Fibroblast of skin of right quadriceps (primary cell): ENCODE results near the gene IRF9.
"Not testable (repeated sequence)": the region's sequence is repeated elsewhere in the genome, so short reads cannot be mapped to it uniquely, and the experiment has no call there.

Source experiments
- DNase-seq: peaks from one replicate; pipeline ENCODE4 v3.0.0-alpha.2; 2013

Gene IRF9

GRCh38 chr14:24195186-24196070, 34.4 kb downstream of the IRF9 start, which contains the start of gene TM9SF1:
TSS of gene TM9SF1 (minus strand) at chr14:24195441. CDS start at chr14:24195019, 422 bp downstream.
- peak; percentile 86 for DNase-seq

GRCh38 chr14:24196071-24197055, 35.3 kb downstream of the IRF9 start:
- DNase-seq: no peak

GRCh38 chr14:24197056-24197450, 36.0 kb downstream of the IRF9 start:
- no peak for DNase-seq

- no peak for DNase-seq
Measured at GRCh38 chr14:24198814-24199524, 37.9 kb downstream of the IRF9 start.

GRCh38 chr14:24202538-24202937, 41.5 kb downstream of the IRF9 start:
- not testable (repeated sequence) for DNase-seq

GRCh38 chr14:24203249-24203886, 42.3 kb downstream of the IRF9 start:
- not testable (repeated sequence) for DNase-seq

- no peak for DNase-seq
Measured at GRCh38 chr14:24204163-24205146, 43.4 kb downstream of the IRF9 start.

GRCh38 chr14:24206260-24207103, 45.4 kb downstream of the IRF9 start:
- no peak for DNase-seq

- DNase-seq: no peak
Measured at GRCh38 chr14:24207104-24207551, 46.1 kb downstream of the IRF9 start.

- DNase-seq: no peak
Measured at GRCh38 chr14:24207625-24208024, 46.6 kb downstream of the IRF9 start.

- DNase-seq: no peak
Measured at GRCh38 chr14:24211311-24211710, 50.2 kb downstream of the IRF9 start.

- DNase-seq: peak; percentile 99
Measured at GRCh38 chr14:24212924-24213865, 52.1 kb downstream of the IRF9 start, which contains the start of gene CHMP4A. TSS of gene CHMP4A (minus strand) at chr14:24213488. CDS start at chr14:24213439, 49 bp downstream.

GRCh38 chr14:24213866-24214662, 53.0 kb downstream of the IRF9 start:
- no peak for DNase-seq

GRCh38 chr14:24215495-24216344, 54.7 kb downstream of the IRF9 start, which contains the start of gene MDP1:
TSS of gene MDP1 (minus strand) at chr14:24216066. CDS start at chr14:24215955, 111 bp downstream.
- peak; percentile 82 for DNase-seq
